Dedifferentiated amniotic fluid mesenchymal stem cell (primary cell): ENCODE measurements around the gene GPC1.

Experiments
- DNase-seq: peaks from one replicate; pipeline ENCODE4 v3.0.0-alpha.2; 2016; ENCODE audit errors: extremely low spot score

GPC1 gene

DNA sequence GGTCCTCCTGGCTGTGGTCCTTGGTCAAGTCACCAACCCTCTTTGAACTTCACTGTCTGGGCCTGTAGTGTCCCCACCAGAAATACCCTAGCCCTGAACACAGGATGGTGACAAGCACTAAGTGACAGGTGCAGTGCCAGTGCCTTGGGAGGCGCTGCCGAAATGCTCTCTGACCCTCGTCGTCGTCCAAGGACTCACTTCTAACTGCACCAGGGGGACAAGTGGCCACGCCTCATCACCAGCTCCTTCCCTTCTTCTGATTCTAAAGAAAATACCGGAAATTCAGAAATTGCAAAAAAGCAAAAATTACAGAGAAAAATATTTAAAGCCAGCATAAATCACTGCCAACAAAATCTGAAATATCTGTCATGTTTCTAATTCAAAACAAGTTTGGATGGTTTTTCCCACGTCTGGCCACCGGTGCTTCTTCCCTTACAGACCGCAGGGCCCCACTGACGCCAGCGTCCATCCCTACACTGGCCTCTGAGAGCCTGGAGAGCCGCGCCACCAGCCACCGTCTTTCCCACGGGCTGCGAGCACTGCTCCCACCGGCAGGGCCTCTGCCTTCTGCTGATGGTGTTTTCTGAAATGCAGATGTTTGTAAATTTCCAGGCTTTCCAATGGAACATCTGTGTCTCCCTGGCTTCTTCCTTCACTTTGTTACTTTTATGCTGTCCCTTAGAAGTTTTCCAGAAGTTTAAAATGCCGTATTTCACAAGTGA lies 37.4 kb upstream of the GPC1 start:
- DNase-seq: no peak

- no peak for DNase-seq
Measured at GRCh38 chr2:240398661-240399267, 36.7 kb upstream of the GPC1 start.

- no peak for DNase-seq
Measured at GRCh38 chr2:240399419-240400324, 35.8 kb upstream of the GPC1 start.

GRCh38 chr2:240400371-240401161 lies 34.9 kb upstream of the GPC1 start:
- DNase-seq: no peak

DNA sequence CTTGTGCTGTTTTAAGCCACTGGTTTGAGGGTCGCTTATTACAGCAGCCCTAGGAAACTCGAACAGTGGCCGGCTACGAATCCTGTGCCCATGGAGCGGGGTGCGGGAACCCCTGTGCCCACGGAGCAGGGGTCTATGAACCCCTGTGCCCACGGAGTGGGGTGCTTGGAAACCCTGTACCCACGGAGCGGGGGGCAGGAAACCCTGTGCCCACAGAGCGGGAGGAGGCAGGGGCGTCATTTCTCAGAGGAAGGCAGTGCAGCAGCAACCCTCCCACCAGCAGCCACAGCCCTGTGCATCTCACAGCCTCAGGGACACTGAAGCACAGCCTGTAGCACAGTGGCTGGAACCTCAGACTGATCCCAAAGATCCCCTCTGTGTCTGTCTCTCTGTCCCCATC lies 34.2 kb upstream of the GPC1 start:
- no peak for DNase-seq

DNA sequence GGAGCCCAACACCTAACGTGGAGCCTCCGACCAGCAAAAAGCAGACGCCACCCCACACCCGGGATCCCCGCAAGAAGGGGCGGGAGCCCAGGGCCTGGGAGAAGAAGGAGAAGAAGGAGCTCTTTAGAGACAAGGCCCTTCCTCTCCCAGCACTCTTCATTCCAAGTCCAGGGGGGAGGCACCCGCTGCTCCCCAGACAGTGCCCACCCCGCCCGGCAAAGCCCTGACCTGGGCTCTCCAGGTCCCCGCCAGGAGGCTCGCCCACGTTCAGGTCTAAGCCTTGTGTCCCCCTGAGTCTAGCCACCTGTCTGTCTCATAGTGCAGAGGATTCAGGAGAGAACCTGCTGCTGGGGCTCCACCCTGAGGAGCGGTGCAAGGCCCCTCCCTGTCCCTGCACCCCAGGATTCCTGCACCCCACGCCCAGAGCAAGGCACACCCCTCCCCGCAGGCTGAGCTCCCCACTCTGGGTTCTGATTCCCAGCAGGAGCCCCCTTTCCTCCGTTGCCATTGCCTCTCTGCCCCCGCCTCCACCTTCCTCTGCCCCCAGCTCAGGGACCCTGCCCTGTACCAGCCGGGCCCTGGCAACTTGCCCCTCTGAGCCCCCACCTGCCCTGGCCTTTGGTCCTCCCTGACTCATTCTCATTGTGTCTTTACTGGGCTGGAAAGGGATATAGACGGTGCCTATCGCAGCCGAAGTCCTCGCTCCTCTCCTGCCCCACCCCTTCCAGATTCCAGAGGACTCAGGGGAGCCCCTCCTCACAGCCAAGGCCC lies 33.5 kb upstream of the GPC1 start:
- no peak for DNase-seq

- no peak for DNase-seq
Measured at GRCh38 chr2:240402566-240403272, 32.7 kb upstream of the GPC1 start.

DNA sequence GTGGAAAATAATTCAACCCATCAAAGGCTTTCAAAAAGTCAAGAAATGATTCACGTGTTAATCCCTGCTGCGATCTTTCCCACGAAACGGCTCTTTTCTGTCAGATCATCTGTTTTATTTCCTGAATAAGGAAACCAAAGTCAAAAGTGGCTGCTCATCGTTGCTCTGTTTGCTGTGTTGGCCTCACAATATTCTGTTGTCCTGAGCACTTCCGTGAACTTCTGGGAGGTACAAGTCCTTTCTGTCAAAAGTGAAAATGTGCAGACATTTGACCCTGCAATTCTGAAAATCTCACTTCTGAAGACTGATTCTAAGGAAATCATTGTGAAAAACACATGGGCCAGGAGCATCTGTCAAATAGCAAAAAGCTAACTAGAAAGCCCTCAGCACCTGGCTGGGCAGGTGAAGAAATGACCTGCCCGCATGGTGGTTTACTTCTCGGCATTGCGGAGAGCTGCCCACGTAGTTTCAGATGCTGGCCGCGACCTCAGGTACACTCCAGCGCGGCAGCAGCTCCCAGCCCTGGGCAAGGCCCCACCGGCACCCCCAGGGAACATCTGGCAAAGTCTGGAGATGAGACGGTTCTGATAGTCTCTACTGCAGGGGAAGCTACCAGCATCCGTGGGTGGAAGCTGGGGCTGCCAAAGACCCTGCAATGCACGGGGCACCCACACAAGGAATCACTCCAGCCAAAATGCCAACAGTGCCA lies 31.9 kb upstream of the GPC1 start:
- no peak for DNase-seq

- DNase-seq: no peak
Measured at GRCh38 chr2:240404174-240404852, 31.1 kb upstream of the GPC1 start.

- no peak for DNase-seq
Measured at GRCh38 chr2:240405133-240405532, 30.3 kb upstream of the GPC1 start.

- no peak for DNase-seq
Measured at GRCh38 chr2:240405684-240406313, 29.7 kb upstream of the GPC1 start.

DNA sequence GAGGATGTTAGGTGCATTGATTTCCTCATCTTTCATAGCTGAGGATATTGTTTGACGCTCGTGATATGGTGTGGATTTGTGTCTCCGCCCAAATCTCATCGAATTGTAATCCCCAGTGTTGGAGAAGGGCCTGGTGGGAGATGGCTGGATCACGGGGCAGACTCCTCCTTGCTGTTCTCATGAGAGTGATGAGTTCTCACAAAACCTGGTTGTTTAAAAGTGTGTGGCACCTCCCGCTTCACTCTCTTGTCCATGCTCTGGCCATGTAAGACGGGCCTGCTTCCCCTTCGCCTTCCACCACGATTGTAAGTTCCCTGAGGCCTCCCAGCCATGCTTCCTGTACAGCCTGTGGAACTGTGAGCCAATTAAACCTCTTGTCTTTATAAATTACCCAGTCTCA lies 28.4 kb upstream of the GPC1 start:
- DNase-seq: no peak

DNA sequence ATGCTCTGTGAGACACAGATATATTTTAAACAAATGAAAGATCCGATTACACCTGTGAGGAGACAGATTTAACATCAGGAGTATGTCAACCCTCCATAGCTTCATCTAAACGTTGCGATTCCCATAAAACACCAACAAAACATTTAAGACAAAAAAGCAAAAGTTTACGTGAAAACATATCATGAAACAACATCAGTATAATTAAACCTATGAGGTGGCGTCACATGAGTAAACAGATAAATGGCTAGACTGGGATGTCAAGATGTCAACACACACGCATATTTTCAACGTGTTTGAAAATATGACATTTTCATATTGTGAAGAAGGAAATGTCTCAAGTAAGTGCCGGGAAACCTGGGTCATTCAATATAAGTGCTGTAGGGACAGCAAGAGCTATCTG lies 25.5 kb upstream of the GPC1 start:
- DNase-seq: no peak

- DNase-seq: no peak
Measured at GRCh38 chr2:240410808-240411207, 24.7 kb upstream of the GPC1 start.

DNA sequence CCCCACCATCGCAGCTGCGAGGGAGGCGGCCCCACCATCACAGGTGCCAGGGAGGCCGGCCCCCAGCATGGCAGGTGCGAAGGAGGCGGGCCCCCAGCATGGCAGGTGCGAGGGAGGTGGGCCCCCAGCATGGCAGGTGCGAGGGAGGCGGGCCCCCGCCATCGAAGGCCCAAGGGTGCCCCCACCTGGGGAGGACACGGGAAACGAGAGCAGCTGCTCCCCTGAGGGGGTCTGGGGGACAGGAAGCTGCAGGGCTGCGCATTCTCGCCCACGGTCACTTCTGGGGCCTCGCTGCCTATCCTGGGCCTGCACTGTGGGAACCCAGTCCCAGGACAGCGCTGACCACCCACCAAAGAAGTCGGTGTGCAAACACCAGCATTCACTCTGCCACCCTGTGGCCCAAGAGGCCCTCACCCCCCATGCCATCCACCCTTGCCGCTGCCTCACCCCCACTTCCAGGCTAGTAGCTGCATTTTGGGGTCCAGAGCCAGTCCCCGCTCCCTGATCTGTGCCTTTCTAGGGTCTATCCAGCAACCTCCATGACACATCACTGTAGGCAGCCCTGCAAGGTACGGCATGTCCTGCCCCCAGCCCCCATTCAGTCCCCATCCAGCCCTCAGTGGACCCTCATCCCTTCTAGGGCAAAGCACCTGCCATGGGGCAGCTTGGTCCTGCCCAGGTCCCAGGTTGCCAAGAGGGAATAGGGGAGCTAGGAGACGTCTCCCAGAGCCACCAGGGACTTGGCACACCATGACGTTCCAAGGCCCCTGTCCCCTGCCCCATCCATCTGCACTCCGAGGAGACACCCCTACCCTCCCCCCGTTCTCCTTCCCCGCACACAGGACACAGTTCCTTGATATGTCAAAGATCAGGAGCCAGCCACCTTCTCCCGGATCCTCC lies 24.0 kb upstream of the GPC1 start:
- DNase-seq: no peak

DNA sequence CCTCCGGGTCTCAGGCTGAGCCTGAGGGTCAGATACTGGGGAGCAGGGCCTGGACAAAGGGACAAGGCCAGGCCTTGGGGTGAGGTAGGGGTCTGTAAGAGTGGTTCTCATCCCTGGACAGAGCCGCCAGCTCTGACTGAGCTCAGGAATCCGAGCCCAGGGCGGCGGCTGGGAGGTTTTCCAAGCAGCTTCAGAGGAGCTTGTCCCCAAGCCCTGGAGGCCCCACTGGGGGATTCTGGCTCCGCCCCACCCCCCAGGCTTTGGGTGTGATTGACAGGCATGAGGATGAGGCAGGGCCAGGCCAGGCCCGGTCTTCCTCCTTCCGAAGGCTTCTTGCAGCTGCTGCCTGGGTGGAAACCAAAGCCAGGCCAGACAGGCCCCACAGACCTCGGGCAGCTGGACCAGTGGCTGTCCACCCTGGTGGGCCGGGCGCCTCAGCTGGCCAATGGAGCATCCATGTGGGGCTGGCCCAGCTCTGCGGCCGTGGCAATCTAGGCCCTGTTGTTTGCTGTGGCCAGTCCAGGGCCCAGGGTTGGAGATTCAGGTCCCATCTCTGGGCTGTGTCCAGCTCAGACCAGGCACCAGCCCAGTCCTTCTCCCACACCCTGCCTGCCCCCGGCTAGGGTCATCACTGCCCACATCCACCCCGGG lies 23.1 kb upstream of the GPC1 start:
- DNase-seq: no peak
